Measurements from ENCODE around the gene CFC1B. TPM values are rescaled to one million over a fixed set of nuclear protein-coding genes. Genes with fewer than 3 reads are reported as not detected.

The CFC1B gene
- not detected for total RNA-seq

GRCh38 chr2:130520992-130521391, at the start of gene CFC1B:
Gene CFC1B (plus strand): TSS chr2:130521222. CDS start chr2:130521485, 263 bp downstream.

DNA sequence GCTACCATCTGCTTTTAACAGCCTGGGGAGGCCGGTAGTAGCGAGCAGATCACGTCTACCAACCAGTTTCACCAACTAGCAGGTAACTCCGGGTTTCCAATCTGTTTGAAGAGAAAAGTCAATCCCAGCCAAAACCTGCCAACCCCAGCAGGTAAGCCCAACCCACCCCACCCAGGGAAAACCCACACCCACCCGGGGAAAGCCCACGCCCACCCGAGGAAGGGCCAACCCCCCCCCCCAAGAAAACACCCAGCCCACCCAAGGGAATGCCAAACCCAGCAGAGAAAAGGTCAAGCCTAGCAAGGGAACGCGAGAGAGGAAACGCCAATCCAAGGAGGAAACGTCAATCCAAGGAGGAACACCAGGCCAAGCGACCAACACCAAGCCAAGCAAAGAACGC, 11.8 kb upstream of the CFC1B start, which contains the start of gene POTEI:
Gene POTEI, minus strand, starts transcription at position 101 of the 400 bp plus-strand sequence. Its CDS starts 93 bp downstream, at position 8.

Small RNA genes within 50 kb of the gene (small RNA-seq; reads per million reads assigned to genes)
- gene RF00017 (ENCODE audit: low replicate concordance) (not detected), gene RNU6-473P (ENCODE audit: low replicate concordance) (not detected)

Other genes starting within 250 kb of the CFC1B start
- 42.7 TPM for gene IMP4, start 178.3 kb upstream of the CFC1B start, total RNA-seq
- 23.2 TPM for gene PTPN18, start 165.2 kb upstream of the CFC1B start, total RNA-seq
- 0.06 TPM for gene POTEI, start 11.9 kb upstream of the CFC1B start, total RNA-seq
- not detected for gene CFC1, start 78.4 kb downstream of the CFC1B start, total RNA-seq
- gene POTEJ, start 90.2 kb downstream of the CFC1B start, total RNA-seq, result 0.12 TPM
- gene GPR148, start 207.8 kb downstream of the CFC1B start, total RNA-seq, result not detected
- 0.23 TPM for gene AMER3, start 234.3 kb downstream of the CFC1B start, total RNA-seq